Sciatic nerve (tissue), 2 donors: ENCODE measurements around the gene NEK10. TPM values are rescaled to one million over a fixed set of nuclear protein-coding genes. Genes with fewer than 3 reads are reported as not detected.
"Not testable (repeated sequence)": the region's sequence is repeated elsewhere in the genome, so short reads cannot be mapped to it uniquely, and the experiment has no call there.

ENCODE experiments used
- ATAC-seq: fragments of 200-7000 bp; cut with Tn5 transposase; one replicate; pipeline ENCODE4 v1.9.1; 2020; ENCODE audit warnings: mild to moderate bottlenecking, moderate library complexity
- DNase-seq: peaks from one replicate; pipeline ENCODE4 v3.0.0-alpha.2; 2020; ENCODE audit warnings: low spot score
- intact Hi-C: fragments of 100-400 bp; cut with DNase I; formaldehyde crosslinking; loops from one replicate; pipeline ENCODE4 v1.14.2; 2022
- total RNA-seq: library from RNA; stranded (reverse); fragmentation: NEBNext Ultra II Directional; extraction: Animal tissue kit (Norgen Biotek cat#: 25700); gene quantifications from one replicate; pipeline ENCODE4 v1.2.1, GENCODE V29; 2021
- donor health status: DM: no; HTN: no; CAD: no.
- donor health status: DM: no; HTN: no; CAD: no.

NEK10 gene
- total RNA-seq, 1 donor from 2014 or later: 1.9 TPM

- ATAC-seq: no peak
- no peak for DNase-seq
- intact Hi-C loops: no loop called here
Observed at GRCh38 chr3:27354161-27354560, 15.0 kb downstream of the NEK10 start.

GRCh38 chr3:27353221-27353620 is 16.0 kb downstream of the NEK10 start:
- intact Hi-C loops: no loop called here
- no peak for ATAC-seq
- DNase-seq: no peak

- DNase-seq (no peak), ATAC-seq (no peak)
- intact Hi-C loops: no loop called here
Observed at GRCh38 chr3:27352047-27352446, 17.1 kb downstream of the NEK10 start.

- intact Hi-C loops: no loop called here
- ATAC-seq: no peak
- no peak for DNase-seq
Observed at GRCh38 chr3:27349832-27350231, 19.4 kb downstream of the NEK10 start.

- ATAC-seq: no peak
- DNase-seq: no peak
- intact Hi-C loops: no loop called here
Observed at GRCh38 chr3:27345959-27346865, 23.0 kb downstream of the NEK10 start.

- ATAC-seq: no peak
- intact Hi-C loops: no loop called here
- no peak for DNase-seq
Observed at GRCh38 chr3:27345493-27345892, 23.7 kb downstream of the NEK10 start.

- ATAC-seq (no peak), DNase-seq (no peak)
- intact Hi-C loops: no loop called here
Observed at GRCh38 chr3:27345045-27345444, 24.1 kb downstream of the NEK10 start.

GRCh38 chr3:27344192-27344591 is 25.0 kb downstream of the NEK10 start:
- intact Hi-C loops: no loop called here
- no peak for DNase-seq
- no peak for ATAC-seq

- intact Hi-C loops: no loop called here
- ATAC-seq: no peak
- DNase-seq: no peak
Observed at GRCh38 chr3:27342267-27342666, 26.9 kb downstream of the NEK10 start.

- intact Hi-C loops: no loop called here
- ATAC-seq (no peak), DNase-seq (no peak)
Observed at GRCh38 chr3:27340534-27340933, 28.6 kb downstream of the NEK10 start.

- ATAC-seq (no peak), DNase-seq (no peak)
- intact Hi-C loops: no loop called here
Observed at GRCh38 chr3:27335571-27335970, 33.6 kb downstream of the NEK10 start.

GRCh38 chr3:27333843-27334242 is 35.3 kb downstream of the NEK10 start:
- intact Hi-C loops: no loop called here
- DNase-seq (no peak), ATAC-seq (no peak)

GRCh38 chr3:27328982-27329762 is 40.0 kb downstream of the NEK10 start:
- DNase-seq, intact Hi-C loops, ATAC-seq: not testable (repeated sequence)

- no peak for DNase-seq
- intact Hi-C loops: no loop called here
- ATAC-seq: peak; percentile 88
Observed at GRCh38 chr3:27326629-27327545, 42.3 kb downstream of the NEK10 start.

GRCh38 chr3:27326202-27326601 is 43.0 kb downstream of the NEK10 start:
- intact Hi-C loops: no loop called here
- DNase-seq (no peak), ATAC-seq (no peak)

- ATAC-seq: peak; percentile 13
- DNase-seq: no peak
- intact Hi-C loops: no loop called here
Observed at GRCh38 chr3:27325419-27325818, 43.8 kb downstream of the NEK10 start.

- intact Hi-C loops: no loop called here
- no peak for DNase-seq
- ATAC-seq: no peak
Observed at GRCh38 chr3:27324686-27325085, 44.5 kb downstream of the NEK10 start.

- intact Hi-C loops: no loop called here
- ATAC-seq (no peak), DNase-seq (no peak)
Observed at GRCh38 chr3:27323087-27323570, 46.1 kb downstream of the NEK10 start.

GRCh38 chr3:27322634-27323033 is 46.5 kb downstream of the NEK10 start:
- intact Hi-C loops: no loop called here
- ATAC-seq (no peak), DNase-seq (no peak)
